ENCODE data around the gene ZNF544. TPM values are rescaled to one million over a fixed set of nuclear protein-coding genes. Genes with fewer than 3 reads are reported as not detected.

Gene ZNF544
- total RNA-seq, 4 donors from 2014 or later, result 34.2 to 55.1 (median 43.3) TPM

GRCh38 chr19:58311345-58311865, 82.7 kb downstream of the ZNF544 start:
- no peak for DNase-seq (ENCODE audit: low spot score in 2 of 2)
- 65 to 72% methylated on average over 7 of the region's 7 CpGs for WGBS, 2 donors
- no peak overlapping the region for H3K4me3 ChIP-seq (ENCODE audit: low read depth, poor library complexity, severe bottlenecking)
- intact Hi-C loops (cut with DNase I; ENCODE audit: low total_unique reads), result no loop called here
- TF ChIP-seq CTCF (IDR thresholded peaks at IDR 0.05) (no peak), POLR2A (IDR thresholded peaks at IDR 0.05) (no peak)

Other genes starting within 250 kb of the ZNF544 start
- gene ZNF606, start 226.1 kb upstream of the ZNF544 start, total RNA-seq, result 10 to 100 TPM in 3 of 4 donors, 1 to 10 TPM in 1; 9.6 to 53.4 (median 16.3) TPM
- gene ZSCAN1, start 194.9 kb upstream of the ZNF544 start, total RNA-seq, result under 1 TPM in 1 of 4 donors, not detected in 3; 0.23 TPM
- gene ZNF135, start 169.6 kb upstream of the ZNF544 start, total RNA-seq, result 1 to 10 TPM; 4.8 to 5.9 (median 5.5) TPM
- gene ZSCAN18, start 130.7 kb upstream of the ZNF544 start, total RNA-seq, result 10 to 100 TPM; 35.3 to 64.3 (median 50.9) TPM
- gene ZNF329, start 78.1 kb upstream of the ZNF544 start, total RNA-seq, result 10 to 100 TPM in 1 of 4 donors, 1 to 10 TPM in 3; 8.7 to 12.1 (median 9.2) TPM
- gene ZNF274, start 45.9 kb upstream of the ZNF544 start, total RNA-seq, result 10 to 100 TPM; 32.5 to 58.5 (median 34.2) TPM
- gene ZNF8, start 50.0 kb downstream of the ZNF544 start, total RNA-seq, result 10 to 100 TPM in 1 of 4 donors, 1 to 10 TPM in 3; 3.0 to 12.8 (median 8.9) TPM
- gene ERVK3-1, start 76.5 kb downstream of the ZNF544 start, total RNA-seq, result 10 to 100 TPM; 23.3 to 50.1 (median 33.4) TPM
- 1 to 10 TPM; 4.8 to 7.7 (median 5.4) TPM for gene ZSCAN22, start 98.1 kb downstream of the ZNF544 start, total RNA-seq
- 10 to 100 TPM in 2 of 4 donors, 1 to 10 TPM in 2; 4.8 to 16.8 (median 9.2) TPM for gene A1BG, start 124.6 kb downstream of the ZNF544 start, total RNA-seq
- 1 to 10 TPM; 1.4 to 3.1 (median 1.5) TPM for gene ZNF497, start 133.8 kb downstream of the ZNF544 start, total RNA-seq
- gene ZNF837, start 152.1 kb downstream of the ZNF544 start, total RNA-seq, result 10 to 100 TPM in 2 of 4 donors, 1 to 10 TPM in 2; 4.7 to 12.0 (median 8.5) TPM
- 1,000 to 10,000 TPM; 1,758 to 2,840 (median 2,497) TPM for gene RPS5, start 158.4 kb downstream of the ZNF544 start, total RNA-seq
- 10 to 100 TPM; 30.4 to 62.7 (median 42.7) TPM for gene RNF225, start 166.7 kb downstream of the ZNF544 start, total RNA-seq
- 10 to 100 TPM; 16.9 to 28.6 (median 23.4) TPM for gene ZNF584, start 179.7 kb downstream of the ZNF544 start, total RNA-seq
- gene ZNF132, start 211.2 kb downstream of the ZNF544 start, total RNA-seq, result 1 to 10 TPM; 2.2 to 4.5 (median 2.8) TPM
- 10 to 100 TPM; 15.4 to 21.2 (median 16.6) TPM for gene ZNF324B, start 222.7 kb downstream of the ZNF544 start, total RNA-seq
- 10 to 100 TPM; 23.3 to 32.0 (median 29.4) TPM for gene ZNF324, start 238.2 kb downstream of the ZNF544 start, total RNA-seq
- 10 to 100 TPM; 14.7 to 29.8 (median 22.8) TPM for gene ZNF446, start 247.4 kb downstream of the ZNF544 start, total RNA-seq